ENCODE data around the gene HCN1. TPM values are rescaled to one million over a fixed set of nuclear protein-coding genes. Genes with fewer than 3 reads are reported as not detected.
A peak's percentile ranks its signal among the peaks of the same experiment; 100 is the strongest.

HCN1 gene
- polyA plus RNA-seq, 2 of the 4 experiments (the other 2 are of a cell fraction), result not detected

DNA sequence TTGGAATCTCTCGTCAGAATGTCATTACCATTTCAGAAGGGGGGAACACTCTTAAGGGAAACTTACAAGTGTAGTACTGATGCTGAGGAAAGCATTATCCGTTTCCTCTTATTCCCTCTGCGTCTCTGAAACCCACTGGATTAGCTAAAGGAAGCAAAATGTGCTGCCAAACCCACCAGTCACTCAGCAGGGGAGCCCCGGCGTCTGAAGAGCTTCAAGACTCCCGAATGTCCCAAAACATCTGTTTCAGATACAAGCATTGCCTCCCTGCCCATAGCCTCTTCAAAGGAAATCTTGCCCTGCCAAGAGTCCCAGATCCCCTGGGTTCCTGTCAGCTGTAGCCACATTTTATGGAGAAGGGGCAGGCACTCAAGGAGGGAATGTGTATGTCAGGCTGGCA is 1.0 kb upstream of the HCN1 start:
- ATAC-seq (no peak), DNase-seq (ENCODE audit: low read depth in 1 of 2, low spot score in 1 of 2) (no peak), FAIRE-seq (no peak)
- POLR2A ChIA-PET, result no interaction called here
- Histone ChIP-seq H3K4me2 (no peak overlapping the region), H3K4me1 (no peaks in the 10 kb centered on the region), H3K9me3 (no peaks in the 10 kb centered on the region; the same call in 2 of the 3 replicates), H3K4me3 (no peak overlapping the region), H3K27ac (no peak overlapping the region)
- TF ChIP-seq NPAS2 (CRISPR knock-in tag; IDR thresholded peaks at IDR 0.05; ENCODE audit: borderline replicate concordance) (no peak), SREBF2 (IDR thresholded peaks at IDR 0.05) (no peak), PHF8 (IDR thresholded peaks at IDR 0.05; ENCODE audit: borderline replicate concordance, low read depth) (no peak)
- CTCF ChIA-PET, result interaction anchor here (0.8 to 2.2 kb wide), 6 partner anchors 10 to 839 kb away, joined by 3 to 9 read pairs (median 8); no protein-coding TSS in a partner anchor
- 35% methylated on average over 6 of the region's 6 CpGs for WGBS (ENCODE audit: missing lambda C conversion rate)

DNA sequence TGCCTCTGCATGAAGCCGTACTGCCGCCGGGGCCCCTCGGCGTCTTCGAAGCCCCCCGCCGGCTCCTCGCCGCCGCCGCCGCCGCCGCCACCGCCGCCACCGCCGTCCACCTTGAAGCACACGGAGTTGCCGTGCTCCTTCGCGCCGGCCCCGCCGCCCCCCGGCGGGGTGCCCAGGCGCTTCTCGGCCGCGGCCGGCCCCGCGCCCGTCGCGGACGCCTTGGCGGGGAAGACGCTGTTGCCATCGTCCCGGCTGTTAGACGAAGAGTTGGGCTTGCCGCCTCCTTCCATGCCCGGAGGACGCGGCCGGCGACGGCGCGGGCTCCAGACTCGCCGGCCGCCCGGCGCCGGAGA is 400 bp downstream of the HCN1 start:
- DNase-seq (ENCODE audit: low read depth in 1 of 2, low spot score in 1 of 2) (no peak), ATAC-seq (no peak; a peak in 1 of 6 replicates), FAIRE-seq (no peak)
- peak overlapping the region; percentile 82 for H3K4me2 ChIP-seq
- H3K4me3 ChIP-seq, result peak overlapping the region; percentile 38
- TF ChIP-seq HEYL (CRISPR knock-in tag; IDR thresholded peaks at IDR 0.05) (no peak), RARB (CRISPR knock-in tag; IDR thresholded peaks at IDR 0.05) (no peak), ESRRA (IDR thresholded peaks at IDR 0.05; ENCODE audit: borderline replicate concordance, low read length) (no peak), TFCP2L1 (CRISPR knock-in tag; IDR thresholded peaks at IDR 0.05) (no peak), REST (IDR thresholded peaks at IDR 0.05) (no peak), GATA3 (IDR thresholded peaks at IDR 0.05; ENCODE audit: borderline replicate concordance) (no peak), BCL3 (IDR thresholded peaks at IDR 0.05) (no peak)
- TF ChIP-seq, protein P1, sequence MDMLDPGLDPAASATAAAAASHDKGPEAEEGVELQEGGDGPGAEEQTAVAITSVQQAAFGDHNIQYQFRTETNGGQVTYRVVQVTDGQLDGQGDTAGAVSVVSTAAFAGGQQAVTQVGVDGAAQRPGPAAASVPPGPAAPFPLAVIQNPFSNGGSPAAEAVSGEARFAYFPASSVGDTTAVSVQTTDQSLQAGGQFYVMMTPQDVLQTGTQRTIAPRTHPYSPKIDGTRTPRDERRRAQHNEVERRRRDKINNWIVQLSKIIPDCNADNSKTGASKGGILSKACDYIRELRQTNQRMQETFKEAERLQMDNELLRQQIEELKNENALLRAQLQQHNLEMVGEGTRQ (IDR thresholded peaks at IDR 0.05), result no peak
- no peaks in the 10 kb centered on the region for H3K4me1 ChIP-seq
- no peaks in the 10 kb centered on the region; the same call in 2 of the 3 replicates for H3K9me3 ChIP-seq
- H3K27ac ChIP-seq, result no peak overlapping the region
- CTCF ChIA-PET, result interaction anchor here (0.6 to 2.2 kb wide), 12 partner anchors 9 to 837 kb away, joined by 3 to 9 read pairs (median 4); no protein-coding TSS in a partner anchor
- no CpG with 5 or more reads among the region's 59 CpGs for WGBS (ENCODE audit: missing lambda C conversion rate)
- POLR2A ChIA-PET, result no interaction called here

GRCh38 chr5:45694971-45695803 is 993 bp downstream of the HCN1 start:
- H3K4me3 ChIP-seq, result peak overlapping the region; percentile 38; the same call in 2 of the 3 replicates
- DNase-seq (ENCODE audit: low read depth in 1 of 2, low spot score in 1 of 2) (no peak), ATAC-seq (0 out of 6 replicates have a peak, but pooled peaks of 1 of the 2 experiments have one; percentile 27), FAIRE-seq (no peak)
- no peaks in the 10 kb centered on the region for H3K4me1 ChIP-seq
- 13% methylated on average over 32 of the region's 51 CpGs for WGBS (ENCODE audit: missing lambda C conversion rate)
- no peaks in the 10 kb centered on the region for H3K9me3 ChIP-seq
- CTCF ChIA-PET, result interaction anchor here (0.7 to 2.2 kb wide), 4 partner anchors 20 to 832 kb away, joined by 3 to 7 read pairs (median 4); no protein-coding TSS in a partner anchor
- POLR2A ChIA-PET, result no interaction called here
- H3K4me2 ChIP-seq, result peak overlapping the region; percentile 82
- H3K27ac ChIP-seq, result no peak overlapping the region
- TF ChIP-seq JUNB (IDR thresholded peaks at IDR 0.05) (no peak), RARB (CRISPR knock-in tag; IDR thresholded peaks at IDR 0.05) (no peak), HOXB13 (CRISPR knock-in tag; IDR thresholded peaks at IDR 0.05; ENCODE audit: low read depth) (no peak)
- TF ChIP-seq, protein P1 (IDR thresholded peaks at IDR 0.05), result no peak
- TF ChIP-seq, protein P2, sequence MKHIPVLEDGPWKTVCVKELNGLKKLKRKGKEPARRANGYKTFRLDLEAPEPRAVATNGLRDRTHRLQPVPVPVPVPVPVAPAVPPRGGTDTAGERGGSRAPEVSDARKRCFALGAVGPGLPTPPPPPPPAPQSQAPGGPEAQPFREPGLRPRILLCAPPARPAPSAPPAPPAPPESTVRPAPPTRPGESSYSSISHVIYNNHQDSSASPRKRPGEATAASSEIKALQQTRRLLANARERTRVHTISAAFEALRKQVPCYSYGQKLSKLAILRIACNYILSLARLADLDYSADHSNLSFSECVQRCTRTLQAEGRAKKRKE (CRISPR knock-in tag; IDR thresholded peaks at IDR 0.05; ENCODE audit: low read depth), result no peak

All from A549 (cell line).